ENCODE results near the gene SPP1. TPM values are rescaled to one million over a fixed set of nuclear protein-coding genes. Genes with fewer than 3 reads are reported as not detected.

SPP1 gene
- total RNA-seq, 1 experiment from 2014 or later, result 130 TPM

DNA sequence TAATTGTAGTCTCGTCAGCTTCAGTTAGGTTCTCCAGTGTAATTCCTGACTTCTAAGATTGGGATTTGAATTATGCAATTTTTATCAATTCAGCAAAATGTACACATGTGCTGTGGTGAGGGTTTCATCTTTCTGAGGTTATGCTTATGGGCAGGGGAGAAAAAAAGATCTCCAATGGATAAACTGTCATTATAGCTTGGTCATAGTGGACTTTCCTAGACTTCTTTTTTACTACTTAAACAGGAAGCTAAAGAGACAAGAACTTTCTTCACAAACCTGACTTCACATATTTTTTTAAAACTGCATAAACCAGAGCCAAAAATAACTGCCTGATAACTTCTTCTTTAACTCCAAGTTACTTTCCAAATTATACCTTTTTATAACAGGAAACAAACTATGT lies 21.7 kb upstream of the SPP1 start:
- DNase-seq (ENCODE audit: low spot score), result no peak

DNA sequence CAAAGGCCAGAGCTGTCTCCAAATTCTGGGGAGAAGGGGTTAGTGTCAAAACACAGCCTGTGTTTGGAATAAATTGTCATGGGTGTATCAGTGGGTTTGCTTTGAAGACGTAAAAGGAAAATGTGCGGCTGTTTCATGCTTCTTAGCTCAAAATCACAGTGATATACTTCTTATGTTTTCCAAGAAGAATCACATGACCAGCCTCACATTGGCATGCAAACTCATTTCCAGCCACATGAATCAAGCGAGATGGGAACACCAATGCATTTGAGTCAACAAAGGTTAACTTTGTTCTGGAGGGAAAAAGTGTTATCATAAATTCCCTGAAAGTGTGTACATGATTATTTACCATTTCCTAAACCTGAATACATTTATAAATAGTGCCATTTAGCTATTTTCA lies 19.0 kb upstream of the SPP1 start:
- no peak for DNase-seq (ENCODE audit: low spot score)

DNA sequence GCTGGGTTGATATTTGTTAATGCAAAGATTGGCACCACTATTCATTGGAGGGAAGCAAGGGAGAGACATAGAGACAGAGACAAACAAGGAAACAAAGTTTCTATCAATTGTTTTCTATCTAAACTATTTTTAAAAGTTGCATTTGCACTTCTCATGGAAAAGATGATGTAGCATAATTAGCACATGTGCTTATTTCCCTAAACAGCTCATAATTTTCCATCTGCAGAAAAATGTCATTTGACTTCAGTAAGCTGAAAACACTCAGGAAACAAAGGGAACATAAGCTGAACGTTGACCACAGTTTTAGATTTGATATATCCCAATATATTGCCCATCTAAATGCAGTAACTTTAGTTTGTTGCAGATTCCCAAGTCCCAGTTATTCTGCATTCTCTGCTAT lies 18.5 kb upstream of the SPP1 start:
- DNase-seq (ENCODE audit: low spot score), result no peak

DNA sequence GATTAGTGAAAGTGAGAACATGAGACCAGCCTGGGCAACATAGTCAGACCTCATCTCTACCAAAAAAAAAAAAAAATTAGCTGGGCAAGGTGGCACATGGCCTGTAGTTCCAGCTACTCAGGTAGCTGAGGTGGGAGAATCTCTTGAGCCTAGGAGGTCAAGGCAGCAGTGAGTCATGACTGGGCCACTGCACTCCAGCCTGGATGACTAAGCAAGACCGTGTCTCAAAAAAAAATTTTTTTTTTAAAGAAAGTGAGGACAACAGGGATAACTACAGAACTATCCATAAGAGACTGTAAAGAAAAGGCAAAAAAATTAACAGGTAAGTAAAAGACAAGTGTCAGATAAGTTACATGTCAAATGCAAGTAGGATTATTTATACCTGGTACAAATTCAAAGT lies 13.5 kb upstream of the SPP1 start:
- DNase-seq (ENCODE audit: low spot score), result peak; percentile 56

DNA sequence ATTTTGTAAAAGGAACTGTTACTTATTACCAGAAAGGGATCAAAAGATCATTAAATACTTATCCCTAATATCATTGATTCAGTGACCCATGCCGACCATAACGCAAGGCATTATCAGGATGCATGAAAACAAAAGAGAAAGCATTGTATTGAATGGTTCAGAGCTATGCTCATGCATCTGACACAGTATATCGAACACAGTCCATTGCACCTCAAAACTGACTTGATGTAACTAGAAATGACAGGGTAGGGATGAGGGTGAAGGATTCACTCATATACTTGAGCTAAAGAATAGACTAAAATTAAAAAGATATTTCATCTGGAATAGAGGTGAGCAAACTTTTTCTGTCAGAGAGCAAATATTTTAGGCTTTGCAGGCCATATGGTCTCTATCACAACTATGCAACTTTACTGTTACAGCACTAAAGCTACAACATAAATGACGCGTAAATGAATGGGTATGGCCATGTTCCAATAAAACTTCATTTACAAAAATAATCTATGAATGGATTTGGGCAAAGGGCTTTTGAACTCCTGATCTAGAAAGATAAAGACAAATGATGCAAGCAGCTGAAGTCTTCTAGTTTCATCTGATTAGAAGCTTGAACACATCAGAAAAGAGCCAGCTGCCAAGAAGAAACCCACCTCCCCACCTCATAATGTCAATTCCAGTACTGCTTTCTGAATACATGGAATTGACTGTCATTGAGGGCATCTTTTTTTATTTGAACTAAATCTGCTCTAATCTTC lies 12.9 kb upstream of the SPP1 start:
- no peak for DNase-seq (ENCODE audit: low spot score)

DNA sequence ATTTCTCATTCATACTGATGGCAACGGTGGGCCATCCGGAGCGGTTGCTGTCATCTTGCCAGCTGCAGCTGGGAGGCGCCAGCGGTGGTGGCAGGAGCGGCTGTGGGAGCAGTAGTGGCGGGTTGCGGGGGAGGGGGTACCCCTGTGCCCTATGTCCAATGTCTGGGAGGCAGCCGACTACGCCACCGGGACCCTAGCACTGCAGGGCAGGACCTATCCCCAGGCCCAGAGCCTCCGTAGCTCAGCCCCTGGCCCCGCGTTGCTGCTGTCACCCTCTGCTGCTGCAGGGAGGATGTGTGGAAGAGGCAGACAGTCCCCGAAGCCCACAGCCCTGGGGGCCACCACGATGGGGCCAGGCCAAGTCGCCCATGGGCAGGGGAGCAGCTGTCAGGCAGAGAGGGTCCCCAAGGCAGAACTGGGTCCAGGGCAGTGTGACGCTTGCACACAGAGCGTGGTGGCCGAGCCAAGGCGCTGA lies 10.0 kb upstream of the SPP1 start:
- DNase-seq (ENCODE audit: low spot score), result no peak

DNA sequence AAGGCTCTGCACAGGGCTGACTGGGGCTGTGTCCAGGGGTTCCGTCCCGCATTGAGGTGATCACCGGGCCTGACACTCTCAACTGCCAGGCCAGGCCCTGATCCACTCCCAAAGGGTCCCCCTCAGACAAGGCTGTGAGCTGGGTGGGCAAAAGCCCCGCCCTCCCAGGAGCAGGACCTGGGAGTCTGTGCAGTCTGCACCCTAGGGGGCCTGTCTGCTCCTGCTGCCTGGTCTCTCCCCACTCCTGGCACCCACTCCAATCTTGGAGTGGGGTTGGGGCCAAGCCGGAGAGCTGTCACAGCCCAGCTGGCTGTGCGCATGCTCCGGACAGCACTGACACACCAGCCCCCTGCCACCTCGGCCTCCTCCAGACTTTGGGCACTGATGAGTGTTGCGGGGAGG lies 9.4 kb upstream of the SPP1 start:
- no peak for DNase-seq (ENCODE audit: low spot score)

DNA sequence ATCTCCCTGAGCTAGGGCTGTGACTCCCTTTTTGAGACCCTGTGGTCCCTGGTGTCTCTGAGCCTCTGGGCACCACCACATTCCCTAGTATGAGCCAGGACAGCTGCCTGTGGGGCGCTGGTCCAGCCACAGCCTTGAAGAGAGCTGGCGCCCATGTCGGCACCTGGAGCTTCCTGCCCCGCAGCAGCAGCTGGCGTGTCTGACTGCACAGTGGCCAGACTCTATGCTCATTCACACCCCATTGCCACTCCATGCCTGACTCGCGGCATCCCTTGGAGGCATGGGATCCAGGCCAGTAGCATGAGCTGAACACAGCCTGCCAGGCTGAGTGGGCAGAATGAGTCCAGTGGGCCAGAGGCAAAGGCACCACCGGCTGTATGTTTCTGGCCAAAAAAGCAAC lies 8.3 kb upstream of the SPP1 start:
- DNase-seq (ENCODE audit: low spot score), result no peak

DNA sequence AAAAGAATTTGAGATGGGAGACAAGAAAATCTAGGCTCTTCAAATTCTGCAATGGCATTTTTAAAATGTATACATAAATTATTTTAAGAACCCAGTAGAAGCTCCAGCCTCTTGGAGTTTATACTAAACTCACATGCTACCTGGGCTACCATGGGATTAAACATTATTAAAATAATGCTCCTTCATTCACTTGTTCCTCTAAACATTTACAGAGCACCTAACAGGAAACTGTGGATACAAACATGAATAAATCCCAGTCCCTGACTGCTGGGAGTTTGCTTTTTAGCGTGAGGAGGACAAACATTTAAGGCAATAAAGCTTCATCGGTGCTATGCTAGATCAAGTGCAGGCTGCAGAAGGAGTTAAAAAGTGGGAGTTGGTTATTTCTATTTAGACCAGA lies 5.4 kb upstream of the SPP1 start:
- DNase-seq (ENCODE audit: low spot score), result no peak

DNA sequence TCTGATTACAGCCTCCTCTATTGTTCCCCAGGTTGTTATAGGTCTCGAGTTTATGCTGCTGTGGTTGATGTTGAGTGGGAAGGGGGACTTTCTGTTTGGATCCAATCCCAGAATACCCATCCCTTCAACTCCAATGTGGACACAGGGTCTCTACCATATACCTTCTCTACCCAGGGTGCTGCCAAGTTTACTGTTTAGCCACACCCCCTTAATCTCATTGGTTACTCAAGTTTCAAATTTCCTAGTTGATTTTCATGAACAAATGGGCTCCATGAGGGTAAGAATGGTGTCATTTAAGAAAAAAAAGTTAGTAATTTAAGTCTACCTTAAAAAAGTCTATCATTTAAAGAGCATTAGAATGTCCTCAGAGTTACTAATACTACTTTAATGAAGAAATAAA lies 3.6 kb upstream of the SPP1 start:
- no peak for DNase-seq (ENCODE audit: low spot score)

DNA sequence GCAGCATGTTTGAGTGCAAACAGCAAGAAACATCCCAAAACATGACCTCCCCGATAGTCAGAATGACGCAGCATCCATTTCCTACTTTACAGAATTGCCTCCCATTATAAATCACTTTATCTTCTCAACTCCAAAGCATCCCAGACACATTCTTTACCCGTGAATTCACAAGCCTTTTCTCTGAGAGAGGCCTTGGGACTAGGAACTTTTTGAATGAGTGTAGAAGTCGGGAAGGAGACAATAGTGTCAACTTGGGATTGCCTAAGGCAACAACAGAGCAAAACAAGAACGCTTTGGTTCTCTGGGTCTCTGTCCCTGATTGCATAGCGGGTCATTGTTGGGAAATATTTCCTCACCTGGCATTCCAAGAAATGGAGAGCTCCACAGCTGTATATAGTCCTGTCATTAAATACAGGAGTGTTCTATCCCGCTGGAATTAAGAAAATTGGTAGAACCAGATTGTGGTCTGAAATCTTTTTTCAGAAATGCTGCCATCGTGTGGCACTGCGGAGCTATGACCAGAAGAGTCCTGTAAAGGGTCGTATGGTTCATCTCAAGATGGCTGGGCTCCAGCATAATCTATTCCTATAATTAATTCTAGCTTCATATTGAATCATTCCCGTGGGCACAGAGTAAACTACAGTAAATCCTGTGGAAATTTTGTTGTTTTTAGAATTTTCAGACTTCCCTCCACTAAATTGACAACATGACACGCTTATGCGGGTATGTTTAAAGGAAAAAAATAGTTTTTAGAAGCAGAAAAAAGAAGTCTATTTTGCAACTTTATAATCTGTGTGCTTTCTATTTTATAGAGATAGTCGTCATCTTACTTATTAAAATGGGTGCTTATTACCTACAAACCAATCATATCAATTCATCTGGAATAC lies 2.0 kb upstream of the SPP1 start:
- peak; percentile 74 for DNase-seq (ENCODE audit: low spot score)

DNA sequence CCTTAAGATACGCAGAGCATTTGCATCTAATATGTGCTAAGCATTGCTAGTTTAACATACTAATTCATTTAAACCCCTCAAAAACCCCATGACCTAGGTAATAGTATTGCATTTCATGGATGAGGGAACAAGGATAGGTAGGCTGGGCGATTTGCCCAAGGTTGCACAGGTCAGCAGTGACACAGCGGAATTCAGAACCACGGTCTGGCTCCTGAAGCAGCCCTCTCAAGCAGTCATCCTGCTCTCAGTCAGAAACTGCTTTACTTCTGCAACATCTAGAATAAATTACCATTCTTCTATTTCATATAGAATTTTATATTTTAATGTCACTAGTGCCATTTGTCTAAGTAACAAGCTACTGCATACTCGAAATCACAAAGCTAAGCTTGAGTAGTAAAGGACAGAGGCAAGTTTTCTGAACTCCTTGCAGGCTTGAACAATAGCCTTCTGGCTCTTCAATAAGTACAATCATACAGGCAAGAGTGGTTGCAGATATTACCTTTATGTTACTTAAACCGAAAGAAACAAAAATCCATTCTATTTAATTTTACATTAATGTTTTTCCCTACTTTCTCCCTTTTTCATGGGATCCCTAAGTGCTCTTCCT lies 555 bp upstream of the SPP1 start:
- peak; percentile 42 for DNase-seq (ENCODE audit: low spot score)

DNA sequence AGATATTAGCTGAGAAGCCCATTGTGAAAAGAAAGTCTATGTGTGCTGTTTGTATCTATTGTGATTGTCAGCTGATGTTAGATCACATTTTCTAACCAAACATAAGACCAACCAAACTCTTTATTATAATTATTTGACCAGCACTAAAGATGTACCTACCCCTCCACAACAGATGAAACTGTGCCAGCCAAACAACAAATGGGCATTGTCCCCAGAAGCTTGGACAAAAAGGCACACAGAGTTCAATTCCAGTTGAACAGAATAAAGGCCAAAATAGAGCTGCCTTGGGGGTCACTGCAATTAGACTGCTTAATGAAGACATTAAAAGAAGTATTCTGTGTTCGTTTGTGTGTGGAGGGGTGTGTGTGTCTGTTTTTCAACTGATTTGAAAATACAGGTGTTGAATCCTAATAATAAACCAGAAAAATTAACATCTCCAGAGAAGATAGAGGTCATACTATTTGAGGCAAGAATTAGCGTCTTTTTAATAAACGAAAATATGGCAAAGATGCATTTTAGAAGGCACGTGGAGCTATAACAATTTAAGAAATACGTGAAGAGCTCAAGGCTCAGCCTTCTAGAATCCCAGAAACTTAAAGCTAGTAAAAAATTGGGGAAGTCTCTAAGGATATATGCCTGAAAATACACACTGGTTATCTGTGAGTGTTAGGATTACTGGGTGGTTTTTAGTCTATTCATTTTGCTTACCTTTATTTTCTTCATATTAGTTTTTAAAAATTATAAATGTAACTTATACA lies 2.2 kb downstream of the SPP1 start:
- DNase-seq (ENCODE audit: low spot score), result no peak

DNA sequence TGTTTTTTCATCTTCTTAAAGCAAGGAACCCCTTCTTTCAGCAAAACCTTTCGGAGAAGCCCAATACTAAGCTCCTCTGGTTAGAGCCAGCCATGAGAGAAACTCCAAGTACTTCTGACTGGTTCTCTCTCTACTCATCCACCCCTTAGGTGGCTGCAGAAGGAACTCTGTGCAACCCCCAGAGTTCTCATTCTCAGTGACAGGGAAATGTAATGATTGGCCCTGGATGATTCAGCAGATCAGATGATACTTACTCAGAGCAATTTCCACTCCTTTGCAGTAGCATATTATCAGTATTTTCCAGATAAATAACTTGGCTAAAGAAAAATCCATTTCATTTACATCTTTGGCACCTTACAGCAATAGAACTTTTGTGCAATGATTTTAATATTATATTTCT lies 3.2 kb downstream of the SPP1 start:
- peak; percentile 41 for DNase-seq (ENCODE audit: low spot score)

DNA sequence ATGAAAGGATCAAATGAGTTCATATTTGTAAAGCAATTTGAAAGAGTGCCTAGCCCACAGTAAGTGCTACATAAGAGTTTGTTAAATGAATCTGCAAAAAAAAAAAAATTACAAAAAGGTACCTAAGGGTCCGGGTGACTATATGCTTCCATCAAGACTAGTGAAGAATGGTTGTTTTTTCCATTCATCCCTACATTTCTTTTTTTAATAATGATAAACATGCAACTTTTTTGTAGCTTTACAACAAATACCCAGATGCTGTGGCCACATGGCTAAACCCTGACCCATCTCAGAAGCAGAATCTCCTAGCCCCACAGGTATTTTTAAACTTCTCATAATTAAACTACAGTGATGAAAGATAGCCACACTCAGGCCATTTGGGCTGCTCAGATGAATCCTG lies 4.3 kb downstream of the SPP1 start:
- no peak for DNase-seq (ENCODE audit: low spot score)

DNA sequence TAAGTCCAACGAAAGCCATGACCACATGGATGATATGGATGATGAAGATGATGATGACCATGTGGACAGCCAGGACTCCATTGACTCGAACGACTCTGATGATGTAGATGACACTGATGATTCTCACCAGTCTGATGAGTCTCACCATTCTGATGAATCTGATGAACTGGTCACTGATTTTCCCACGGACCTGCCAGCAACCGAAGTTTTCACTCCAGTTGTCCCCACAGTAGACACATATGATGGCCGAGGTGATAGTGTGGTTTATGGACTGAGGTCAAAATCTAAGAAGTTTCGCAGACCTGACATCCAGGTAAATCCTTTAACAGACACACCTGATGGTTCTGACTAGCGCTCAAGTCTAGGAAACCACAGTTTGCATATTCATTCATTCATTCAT lies 6.0 kb downstream of the SPP1 start:
- no peak for DNase-seq (ENCODE audit: low spot score)

DNA sequence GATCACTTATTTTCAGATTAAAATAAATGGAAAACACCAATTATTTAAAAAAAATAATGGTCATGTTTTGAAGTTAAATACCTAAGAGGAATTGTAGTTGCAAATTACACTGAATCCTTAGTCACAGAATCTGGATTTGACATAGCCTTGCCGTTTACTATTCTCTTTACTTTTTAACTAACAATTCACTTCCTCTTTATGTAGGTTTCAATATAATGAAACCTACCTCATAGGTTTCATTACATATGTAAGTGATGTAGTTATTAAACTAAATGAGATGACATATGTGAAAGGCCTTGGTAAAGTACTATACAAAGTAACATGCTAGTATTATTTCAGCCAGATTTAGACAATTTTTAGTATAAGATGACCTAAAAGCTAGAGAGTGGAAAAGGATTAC lies 6.5 kb downstream of the SPP1 start:
- DNase-seq (ENCODE audit: low spot score), result no peak

DNA sequence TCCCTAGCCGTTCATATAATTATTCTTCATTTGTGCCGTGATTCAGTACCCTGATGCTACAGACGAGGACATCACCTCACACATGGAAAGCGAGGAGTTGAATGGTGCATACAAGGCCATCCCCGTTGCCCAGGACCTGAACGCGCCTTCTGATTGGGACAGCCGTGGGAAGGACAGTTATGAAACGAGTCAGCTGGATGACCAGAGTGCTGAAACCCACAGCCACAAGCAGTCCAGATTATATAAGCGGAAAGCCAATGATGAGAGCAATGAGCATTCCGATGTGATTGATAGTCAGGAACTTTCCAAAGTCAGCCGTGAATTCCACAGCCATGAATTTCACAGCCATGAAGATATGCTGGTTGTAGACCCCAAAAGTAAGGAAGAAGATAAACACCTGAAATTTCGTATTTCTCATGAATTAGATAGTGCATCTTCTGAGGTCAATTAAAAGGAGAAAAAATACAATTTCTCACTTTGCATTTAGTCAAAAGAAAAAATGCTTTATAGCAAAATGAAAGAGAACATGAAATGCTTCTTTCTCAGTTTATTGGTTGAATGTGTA lies 7.0 kb downstream of the SPP1 start:
- no peak for DNase-seq (ENCODE audit: low spot score)

DNA sequence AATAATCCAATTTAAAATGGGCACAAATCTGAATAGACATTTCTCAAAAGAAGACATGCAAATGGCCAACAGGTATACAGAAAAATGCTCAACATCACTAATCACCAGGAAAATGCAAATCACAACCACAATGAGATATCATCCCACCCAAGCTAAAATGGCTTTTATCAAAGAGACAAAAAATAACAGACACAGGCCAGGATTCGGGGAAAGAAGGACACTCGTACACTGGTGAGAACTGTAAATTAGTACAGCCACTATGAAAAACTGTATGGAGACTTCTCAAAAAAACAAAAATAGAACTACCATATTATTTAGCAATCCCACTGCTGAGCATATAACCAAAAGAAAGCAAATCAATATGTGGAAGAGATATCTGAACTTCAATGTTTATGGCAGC lies 8.5 kb downstream of the SPP1 start:
- no peak for DNase-seq (ENCODE audit: low spot score)

DNA sequence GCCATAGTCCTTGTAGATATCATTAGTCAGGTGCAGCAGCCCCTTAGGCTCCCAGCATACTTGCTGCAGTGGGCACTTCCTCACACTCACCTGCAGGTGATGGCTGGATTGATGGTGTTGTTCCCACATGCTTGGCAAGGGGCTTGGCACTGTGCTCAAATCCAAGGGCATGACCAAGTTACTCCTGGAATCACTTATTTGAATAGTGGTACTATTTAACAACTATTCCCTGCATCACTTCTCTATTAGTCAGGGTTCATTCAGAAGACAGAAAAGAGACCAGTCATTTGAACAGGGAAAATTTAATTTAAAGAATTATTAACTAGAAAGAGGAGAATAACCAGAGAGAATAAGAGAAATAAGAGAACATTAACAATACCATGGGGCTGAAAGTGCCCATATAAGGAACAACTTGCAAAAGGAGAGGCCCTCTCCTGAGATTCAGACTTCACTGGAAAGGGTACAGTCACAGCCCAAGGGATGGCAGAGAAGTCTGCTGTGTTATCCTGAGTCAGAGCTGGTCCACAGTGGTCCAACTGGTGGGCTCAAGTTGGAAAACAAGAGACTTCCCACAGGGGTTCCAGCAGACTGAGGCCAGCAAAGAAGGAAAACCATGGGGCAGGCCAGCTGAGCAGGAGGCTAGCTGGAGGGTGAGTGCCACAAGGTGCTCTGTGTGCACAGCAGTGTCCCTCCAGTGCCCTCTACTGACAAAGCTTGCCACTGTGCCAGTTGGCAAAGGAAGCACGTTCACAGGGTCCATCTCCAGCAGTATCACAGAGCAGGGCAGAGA lies 9.8 kb downstream of the SPP1 start:
- DNase-seq (ENCODE audit: low spot score), result peak; percentile 71

DNA sequence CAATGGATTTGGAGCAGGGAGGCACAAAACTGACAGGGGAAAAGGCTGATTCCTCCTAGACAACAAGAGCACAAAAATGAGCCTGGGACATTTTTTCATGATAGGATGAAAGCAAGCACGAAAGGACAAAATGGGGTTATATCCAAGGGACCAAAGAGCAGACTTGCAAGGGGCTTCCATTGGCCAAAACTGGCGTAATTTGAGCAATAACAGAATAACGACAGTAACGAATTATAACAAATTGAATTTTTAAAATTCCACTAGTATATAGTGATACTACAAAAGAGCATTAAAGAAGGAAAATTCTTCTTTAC lies 10.3 kb downstream of the SPP1 start:
- no peak for DNase-seq (ENCODE audit: low spot score)

Data from A172 (cell line).